Eye (tissue), 1 donor: ENCODE data around the gene CNGA3.
A peak's percentile ranks its signal among the peaks of the same experiment; 100 is the strongest.

Source experiments
- DNase-seq: peaks from one replicate; pipeline ENCODE4 v3.0.0-alpha.2; 2015

Gene CNGA3

GRCh38 chr2:98445177-98445682 is 99.0 kb downstream of the CNGA3 start:
- DNase-seq = peak; percentile 72

GRCh38 chr2:98445683-98446581 is 99.7 kb downstream of the CNGA3 start:
- no peak for DNase-seq

GRCh38 chr2:98446850-98447249 is 100.6 kb downstream of the CNGA3 start:
- DNase-seq = no peak
